Heart left ventricle (tissue), 16 donors: ENCODE results near the gene REEP1. TPM values are rescaled to one million over a fixed set of nuclear protein-coding genes. Genes with fewer than 3 reads are reported as not detected.

Source experiments
- ATAC-seq, 4 donors: fragments of 200-7000 bp; cut with Tn5 transposase; one replicate each; pipeline ENCODE4 v1.9.1; 2020 to 2022; ENCODE audit warnings: moderate library complexity in 4 of 4, mild to moderate bottlenecking in 3 of 4, moderate number of reproducible peaks in 1 of 4
- DNase-seq, 5 donors: peaks; one replicate each; pipeline ENCODE4 v3.0.0-alpha.2; 2020
- H3K27ac ChIP-seq, 12 donors: fragments of 200-600 bp; sonication (generic) in 4 of 12; one replicate each; pipeline versions ENCODE4 v1.5.0 to v1.8.0; 2016 to 2022; ENCODE audit warnings: mild to moderate bottlenecking in 2 of 12
- H3K27me3 ChIP-seq, 9 donors: fragments of 200-600 bp; sonication (generic) in 2 of 9; one replicate each; pipeline versions ENCODE4 v1.5.1 to v1.8.0; 2016 to 2022; ENCODE audit warnings: mild to moderate bottlenecking in 3 of 9
- H3K36me3 ChIP-seq, 9 donors: fragments of 200-600 bp; sonication (generic) in 2 of 9; one replicate each; pipeline versions ENCODE4 v1.5.0 to v1.8.0; 2018 to 2022; ENCODE audit warnings: mild to moderate bottlenecking in 2 of 9
- H3K4me1 ChIP-seq, 12 donors: fragments of 200-600 bp; sonication (generic) in 4 of 12; one replicate each; pipeline versions ENCODE4 v1.5.0 to v1.8.0; 2016 to 2022; ENCODE audit warnings: mild to moderate bottlenecking in 3 of 12
- H3K4me3 ChIP-seq, 12 donors: fragments of 200-600 bp; sonication (generic) in 4 of 12; one replicate each; pipeline versions ENCODE4 v1.5.0 to v1.8.0; 2017 to 2022; ENCODE audit warnings: mild to moderate bottlenecking in 9 of 12, moderate library complexity in 4 of 12
- H3K9me3 ChIP-seq, 12 donors: fragments of 200-600 bp; sonication (generic) in 4 of 12; one replicate each; pipeline versions ENCODE4 v1.5.0 to v1.8.0; 2016 to 2022; ENCODE audit warnings: mild to moderate bottlenecking in 1 of 12
- CTCF ChIP-seq, 12 donors: fragments of 200-600 bp; sonication (generic) in 4 of 12; IDR thresholded peaks; one replicate each; pipeline versions ENCODE4 v1.5.0 to v1.8.0; 2018 to 2022; ENCODE audit warnings: antibody characterized with exemption in 12 of 12, mild to moderate bottlenecking in 5 of 12
- POLR2A ChIP-seq, 2 donors: fragments of 450-650 bp; IDR thresholded peaks; one replicate each; pipeline ENCODE4 v1.6.1; 2017; ENCODE audit warnings: antibody characterized with exemption in 2 of 2, mild to moderate bottlenecking in 2 of 2, moderate library complexity in 2 of 2
- WGBS, 4 donors: extraction: QIAGEN DNeasy Blood & Tissue Kit in 2 of 4; methylation state at CpG; one replicate each; pipeline versions ENCODE4 v1.1.5 to v1.1.7; 2013 to 2018; 5-methylcytosine and 5-hydroxymethylcytosine counted together
- intact Hi-C, 10 donors: fragments of 100-400 bp; cut with DNase I; formaldehyde crosslinking; loops; one replicate each; pipeline versions ENCODE4 v1.11.1 to v1.14.2; 2022
- polyA plus RNA-seq, 2 donors: library from polyadenylated mRNA; stranded (reverse); fragments of 200-250 nt; gene quantifications; one replicate each; pipeline ENCODE4 v1.2.3, GENCODE V29; 2013
- total RNA-seq, 9 donors: library from RNA; depleted of rRNA in 2 of 9; stranded (reverse); fragments of >200 nt in 2 of 9; fragmentation: NEBNext Ultra II Directional in 3 of 9; extraction: Animal tissue kit (Norgen Biotek cat#: 25700) in 3 of 9; gene quantifications; one replicate each; pipeline versions ENCODE4 v1.1.0 to v1.2.4, GENCODE V29; 2016 to 2023
- donor health status: ischemic (EF 13 %, LVEDD 7.1; RV severe dilation, severe dysfunction).
- donor health status: healthy with polysubstance abuse.
- donor health status: DM: no; HTN: yes; CAD: no.
- donor health status: DM: no; HTN: no; CAD: no.
- donor health status: ischemic (EF 25% LVEDD 6.9; RV normal size, moderate dysfunction).
- donor health status: ischemic (EF 25% LVEDD 5.7; RV mildly dilated, moderate dysfunction).
- donor health status: healthy.
- donor health status: DM: yes; HTN: yes; CAD: no.
- donor health status: ischemic (EF 35%, LVEDD 5.7; RV mildly dilated, moderate dysfunction).
- donor health status: nonischemic (EF 11% LVEDD 7.7; RV severe dilation, severe dysfunction).
- donor health status: DM: yes; HTN: yes; CAD: no.
- donor health status: PGD.
- donor health status: ischemic (EF 29% LVEDD 5.4; RV normal size, mild dysfunction).
- donor health status: nonischemic (EF 23%, LVEDD 6.1; RV moderate dilation, normal function).

REEP1 gene
- total and polyA plus RNA-seq, 11 donors, result 13.6 to 43.4 (median 27.6) TPM

- Histone ChIP-seq H3K4me1 (no peaks in the 10 kb centered on the region), H3K4me3 (no peak overlapping the region), H3K27me3 (no peaks in the 10 kb centered on the region), H3K27ac (no peak overlapping the region), H3K36me3 (no peaks in the 10 kb centered on the region), H3K9me3 (no peaks in the 10 kb centered on the region)
- intact Hi-C loops, result no loop called here
- TF ChIP-seq POLR2A (IDR thresholded peaks at IDR 0.05) (no peak), CTCF (IDR thresholded peaks at IDR 0.05) (no peak)
- ATAC-seq (no peak), DNase-seq (no peak)
- WGBS, 4 donors, result 64 to 74% (median 68%) methylated on average over 3 of the region's 3 CpGs
Observed at GRCh38 chr2:86358957-86359356, 21.5 kb upstream of the REEP1 start.

GRCh38 chr2:86357392-86357963, 20.1 kb upstream of the REEP1 start:
- no peak for DNase-seq
- WGBS, 4 donors, result 76 to 83% (median 81%) methylated on average over 5 of the region's 5 CpGs
- intact Hi-C loops, result no loop called here

GRCh38 chr2:86352727-86353221, 15.3 kb upstream of the REEP1 start:
- no peaks in the 10 kb centered on the region for H3K27me3 ChIP-seq
- DNase-seq, result no peak
- 81 to 97% (median 84%) methylated on average over 4 of the region's 4 CpGs for WGBS, 4 donors
- H3K36me3 ChIP-seq, result no peaks in the 10 kb centered on the region
- no peaks in the 10 kb centered on the region for H3K9me3 ChIP-seq
- ATAC-seq, result no peak
- no peak overlapping the region for H3K27ac ChIP-seq
- intact Hi-C loops, result no loop called here
- H3K4me3 ChIP-seq, result no peak overlapping the region
- no peaks in the 10 kb centered on the region for H3K4me1 ChIP-seq
- TF ChIP-seq CTCF (IDR thresholded peaks at IDR 0.05) (no peak), POLR2A (IDR thresholded peaks at IDR 0.05) (no peak)

More at GRCh38 chr2:86357392-86357963, 20.1 kb upstream of the REEP1 start:
- TF ChIP-seq CTCF (IDR thresholded peaks at IDR 0.05) (no peak), POLR2A (IDR thresholded peaks at IDR 0.05) (no peak)
- no peak overlapping the region for H3K4me3 ChIP-seq
- ATAC-seq, result no peak
- H3K9me3 ChIP-seq, result no peaks in the 10 kb centered on the region
- no peaks in the 10 kb centered on the region for H3K27me3 ChIP-seq
- H3K4me1 ChIP-seq, result no peaks in the 10 kb centered on the region
- no peaks in the 10 kb centered on the region for H3K36me3 ChIP-seq
- H3K27ac ChIP-seq, result no peak overlapping the region

- ATAC-seq, result no peak
- Histone ChIP-seq H3K4me3 (no peak overlapping the region), H3K9me3 (no peaks in the 10 kb centered on the region), H3K36me3 (no peaks in the 10 kb centered on the region), H3K27ac (no peak overlapping the region), H3K4me1 (no peaks in the 10 kb centered on the region), H3K27me3 (no peaks in the 10 kb centered on the region)
- WGBS, 4 donors, result 78 to 88% (median 86%) methylated on average over 8 of the region's 8 CpGs
- intact Hi-C loops, result no loop called here
- no peak for TF ChIP-seq CTCF (IDR thresholded peaks at IDR 0.05)
- TF ChIP-seq POLR2A (IDR thresholded peaks at IDR 0.05), result no peak
- DNase-seq, result no peak
Observed at GRCh38 chr2:86352137-86352726, 14.8 kb upstream of the REEP1 start.
